GM11168 (cell line): Measurements from ENCODE around the gene TNXB.
"Not testable (repeated sequence)": the region's sequence is repeated elsewhere in the genome, so short reads cannot be mapped to it uniquely, and the experiment has no call there.

Experiments used
- in situ Hi-C: fragments of 300-500 bp; cut with MboI; formaldehyde crosslinking; loops from one replicate; pipeline ENCODE4 v1.12.0; 2022; ENCODE audit warnings: low sequenced_read_pairs; ENCODE audit not compliant: unreplicated experiment

TNXB gene

GRCh38 chr6:32069460-32069859 lies 39.7 kb downstream of the TNXB start:
- in situ Hi-C loops: loop anchor here (25.0 kb wide), 1 partner anchor 693 kb away; the partner anchor contains the start of gene HLA-DQB2

DNA sequence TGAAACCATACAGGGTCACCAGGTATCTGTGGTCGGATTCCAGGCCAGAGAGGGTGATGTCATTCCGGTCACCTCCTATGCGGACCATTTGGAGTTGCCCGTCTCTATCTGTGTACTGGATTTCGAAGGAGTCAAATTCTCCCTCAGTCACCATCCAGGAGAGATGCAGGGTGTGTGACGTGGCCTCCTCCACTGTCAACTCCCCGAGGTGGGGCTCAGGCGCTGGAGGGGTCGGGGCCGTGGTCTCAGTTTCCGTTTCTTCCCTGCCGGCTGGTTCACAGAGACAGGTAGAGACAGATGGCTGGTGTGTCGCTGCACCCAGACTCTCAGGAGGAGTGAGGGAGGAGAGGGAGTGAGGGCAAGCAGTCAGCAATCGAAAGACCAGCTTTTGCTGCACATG lies 40.3 kb downstream of the TNXB start:
- in situ Hi-C loops: loop anchor here (25.0 kb wide), 1 partner anchor 693 kb away; the partner anchor contains the start of gene HLA-DQB2

DNA sequence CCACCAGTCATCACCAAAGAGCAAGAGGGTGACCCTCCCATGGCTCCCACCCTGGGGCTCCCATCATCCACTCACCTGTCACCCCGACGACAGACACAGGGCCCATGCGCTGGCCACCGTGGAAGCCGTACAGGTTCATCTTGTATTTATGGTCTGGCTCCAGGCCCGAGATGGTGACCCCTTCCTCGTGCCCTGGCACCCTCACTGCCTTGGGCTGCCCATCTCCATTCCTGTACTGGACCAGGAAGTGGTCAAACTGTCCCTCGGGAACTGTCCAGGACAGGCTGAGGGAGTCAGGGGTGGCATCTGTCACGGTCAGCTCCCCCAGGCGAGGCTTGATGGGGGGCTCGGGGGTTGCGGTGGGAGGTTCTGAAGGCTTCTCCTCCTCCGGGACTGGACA lies 40.8 kb downstream of the TNXB start:
- in situ Hi-C loops: loop anchor here (25.0 kb wide), 1 partner anchor 694 kb away; the partner anchor contains the start of gene HLA-DQB2

- in situ Hi-C loops: loop anchor here (25.0 kb wide), 1 partner anchor 695 kb away; the partner anchor contains the start of gene HLA-DQB2
Measured at GRCh38 chr6:32067521-32067920, 41.6 kb downstream of the TNXB start.

- in situ Hi-C loops: loop anchor here (25.0 kb wide), 1 partner anchor 698 kb away; the partner anchor contains the start of gene HLA-DQB2
Measured at GRCh38 chr6:32064706-32065105, 44.4 kb downstream of the TNXB start.

DNA sequence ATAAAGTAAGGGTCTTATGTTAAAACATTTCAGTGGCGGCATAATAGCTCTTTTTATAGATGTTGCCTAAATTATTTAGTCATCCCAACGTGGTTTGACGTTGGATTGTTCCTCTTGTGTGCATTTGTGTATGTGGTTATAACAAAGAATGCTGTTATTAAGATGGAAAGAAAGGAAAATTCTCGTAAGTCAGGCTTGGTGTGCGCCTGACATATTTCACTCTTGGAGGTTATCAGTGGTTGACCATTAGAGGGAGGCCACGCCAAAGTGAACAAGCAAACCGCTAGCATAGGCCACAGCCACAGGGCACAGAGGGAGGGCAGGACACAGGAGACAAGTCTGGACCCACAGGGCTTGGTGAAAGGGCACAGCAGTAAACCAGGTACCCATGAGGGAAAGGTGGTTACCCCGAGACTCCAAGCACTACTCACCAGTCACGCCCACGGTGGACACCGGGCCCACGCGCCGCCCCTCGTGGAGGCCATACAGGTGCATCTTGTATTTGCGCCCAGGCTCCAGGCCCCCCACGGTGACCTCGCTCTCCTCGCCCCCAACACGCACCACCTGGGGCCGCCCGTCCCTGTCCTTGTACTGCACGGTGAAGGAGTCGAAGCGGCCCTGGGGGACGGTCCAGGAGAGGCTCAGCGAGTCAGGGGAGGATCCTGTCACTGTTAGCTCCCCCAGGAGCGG lies 48.0 kb downstream of the TNXB start:
- in situ Hi-C loops: loop anchor here (25.0 kb wide), 1 partner anchor 701 kb away; the partner anchor contains the start of gene HLA-DQB2

DNA sequence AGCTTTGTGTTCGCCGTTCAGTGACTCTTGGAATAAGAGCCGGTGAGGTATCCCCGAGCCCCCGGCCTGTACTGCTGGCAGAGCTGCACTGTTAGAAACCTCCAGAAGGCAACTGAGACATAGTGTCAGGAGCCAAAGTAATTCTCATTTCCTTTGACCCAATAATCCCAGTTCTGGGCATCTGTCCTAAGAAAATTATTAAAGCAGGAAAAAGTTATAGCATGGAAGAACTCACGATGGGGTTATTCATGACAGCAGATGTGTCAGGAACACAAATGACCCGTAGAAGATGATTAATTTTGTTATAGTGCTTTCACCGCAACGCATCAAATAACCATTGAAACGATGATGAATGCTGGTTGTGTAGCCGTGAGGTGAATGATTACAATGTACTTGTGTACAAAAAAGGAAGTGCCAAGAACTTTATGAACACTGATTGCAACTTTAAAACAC lies 50.6 kb downstream of the TNXB start:
- in situ Hi-C loops: loop anchor here (25.0 kb wide), 1 partner anchor 704 kb away; the partner anchor contains the start of gene HLA-DQB2

GRCh38 chr6:32057966-32058365 lies 51.2 kb downstream of the TNXB start:
- in situ Hi-C loops: loop anchor here (25.0 kb wide), 1 partner anchor 704 kb away; the partner anchor contains the start of gene HLA-DQB2

DNA sequence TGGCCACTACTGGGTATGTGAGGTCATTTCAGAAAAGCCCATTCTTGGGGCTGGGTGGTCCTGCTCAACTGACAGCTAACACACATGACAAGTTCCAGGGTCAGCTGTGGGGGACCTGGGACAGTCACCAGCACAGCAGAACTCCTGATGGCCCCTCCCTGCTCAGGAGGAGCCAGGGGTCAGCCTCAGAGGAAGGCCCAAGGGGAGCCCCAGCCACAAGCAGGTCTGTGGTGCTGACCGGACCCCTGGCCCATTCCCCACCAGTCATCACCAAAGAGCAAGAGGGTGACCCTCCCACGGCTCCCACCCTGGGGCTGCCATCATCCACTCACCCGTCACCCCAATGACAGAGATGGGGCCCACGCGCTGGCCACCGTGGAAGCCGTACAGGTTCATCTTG lies 52.9 kb downstream of the TNXB start:
- in situ Hi-C loops: loop anchor here (25.0 kb wide), 1 partner anchor 706 kb away; the partner anchor contains the start of gene HLA-DQB2

DNA sequence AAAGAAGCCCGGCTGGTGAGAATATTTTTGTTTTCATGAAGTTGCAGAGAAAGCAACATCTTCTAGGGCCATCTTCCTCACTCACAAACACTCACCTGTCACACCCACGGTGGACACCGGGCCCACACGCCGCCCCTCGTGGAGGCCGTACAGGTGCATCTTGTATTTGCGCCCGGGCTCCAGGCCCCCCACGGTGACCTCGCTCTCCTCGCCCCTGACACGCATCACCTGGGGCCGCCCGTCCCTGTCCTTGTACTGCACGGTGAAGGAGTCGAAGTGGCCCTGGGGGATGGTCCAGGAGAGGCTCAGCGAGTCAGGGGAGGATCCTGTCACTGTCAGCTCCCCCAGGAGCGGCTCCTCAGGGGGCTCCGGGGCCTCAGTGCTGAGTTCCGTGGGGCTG lies 53.4 kb downstream of the TNXB start:
- in situ Hi-C loops: loop anchor here (25.0 kb wide), 1 partner anchor 707 kb away; the partner anchor contains the start of gene HLA-DQB2

GRCh38 chr6:32053314-32053713 lies 55.8 kb downstream of the TNXB start:
- in situ Hi-C loops: loop anchor here (25.0 kb wide), 1 partner anchor 709 kb away; the partner anchor contains the start of gene HLA-DQB2

DNA sequence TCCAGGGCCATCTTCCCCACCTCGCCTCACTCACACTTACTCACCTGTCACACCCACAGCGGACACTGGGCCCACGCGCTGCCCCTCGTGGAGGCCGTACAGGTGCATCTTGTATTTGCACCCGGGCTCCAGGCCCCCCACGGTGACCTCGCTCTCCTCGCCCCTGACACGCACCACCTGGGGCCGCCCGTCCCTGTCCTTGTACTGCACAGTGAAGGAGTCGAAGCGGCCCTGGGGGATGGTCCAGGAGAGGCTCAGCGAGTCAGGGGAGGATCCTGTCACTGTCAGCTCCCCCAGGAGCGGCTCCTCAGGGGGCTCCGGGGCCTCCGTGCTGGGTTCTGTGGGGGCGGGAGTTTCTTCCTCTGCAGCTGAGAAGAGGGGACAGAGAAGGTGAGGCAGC lies 56.5 kb downstream of the TNXB start:
- in situ Hi-C loops: loop anchor here (25.0 kb wide), 1 partner anchor 710 kb away; the partner anchor contains the start of gene HLA-DQB2

DNA sequence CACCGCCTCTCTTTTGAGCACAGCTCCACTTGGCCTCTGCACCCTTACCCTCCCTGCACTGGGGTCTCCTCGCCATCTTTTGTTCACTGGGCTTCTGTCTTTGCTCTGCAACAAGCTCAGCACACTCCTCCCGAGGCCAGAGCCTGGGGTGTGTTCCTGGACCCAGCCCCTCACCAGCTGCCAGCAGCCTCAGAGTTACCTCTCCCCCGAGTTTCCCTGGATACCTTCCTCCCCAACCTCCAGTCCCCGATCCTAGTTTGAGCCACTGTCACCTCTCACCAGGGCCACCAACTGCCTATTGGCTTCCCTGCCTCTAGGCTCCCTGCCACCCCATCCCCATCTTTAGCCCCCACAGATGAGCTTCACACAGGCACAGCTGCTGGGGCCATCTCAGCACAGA lies 58.6 kb downstream of the TNXB start:
- in situ Hi-C loops: loop anchor here (25.0 kb wide), 1 partner anchor 712 kb away; the partner anchor contains the start of gene HLA-DQB2

DNA sequence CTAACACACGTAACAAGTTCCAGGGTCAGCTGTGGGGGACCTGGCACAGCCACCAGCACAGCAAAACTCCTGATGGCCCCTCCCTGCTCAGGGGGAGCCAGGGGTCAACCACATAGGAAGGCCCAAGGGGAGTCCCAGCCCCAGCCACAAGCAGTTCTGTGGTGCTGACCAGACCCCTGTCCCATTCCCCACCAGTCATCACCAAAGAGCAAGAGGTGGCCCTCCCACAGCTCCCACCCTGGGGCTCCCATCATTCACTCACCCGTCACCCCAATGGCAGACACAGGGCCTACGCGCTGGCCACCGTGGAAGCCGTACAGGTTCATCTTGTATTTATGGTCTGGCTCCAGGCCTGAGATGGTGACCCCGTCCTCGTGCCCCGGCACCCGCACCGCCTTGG lies 59.4 kb downstream of the TNXB start:
- in situ Hi-C loops: loop anchor here (25.0 kb wide), 1 partner anchor 713 kb away; the partner anchor contains the start of gene HLA-DQB2

GRCh38 chr6:32049149-32049548 lies 60.0 kb downstream of the TNXB start:
- in situ Hi-C loops: not testable (repeated sequence)

GRCh38 chr6:32047855-32048766 lies 61.0 kb downstream of the TNXB start:
- in situ Hi-C loops: no loop called here

DNA sequence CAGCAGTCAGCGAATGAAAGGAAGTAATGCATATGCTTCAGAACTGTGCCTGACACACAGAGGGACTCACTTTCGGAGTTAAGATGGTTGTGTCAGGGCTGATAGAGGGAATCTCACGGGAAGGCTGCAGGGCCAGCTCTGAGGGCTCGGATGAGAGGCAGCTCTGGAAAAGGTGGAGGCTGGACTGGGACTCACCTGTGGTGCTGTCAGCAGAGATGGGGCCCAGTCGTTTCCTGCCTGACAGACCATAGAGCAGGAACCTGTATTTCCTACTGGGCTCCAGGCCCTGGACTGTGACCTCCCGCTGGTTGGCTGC lies 61.6 kb downstream of the TNXB start:
- in situ Hi-C loops: no loop called here

GRCh38 chr6:32047084-32047478 lies 62.1 kb downstream of the TNXB start:
- in situ Hi-C loops: no loop called here

GRCh38 chr6:32046450-32047083 lies 62.6 kb downstream of the TNXB start:
- in situ Hi-C loops: no loop called here
